ENCODE results near the gene ENTPD1. TPM values are rescaled to one million over a fixed set of nuclear protein-coding genes. Genes with fewer than 3 reads are reported as not detected.
"Not testable (repeated sequence)": the region's sequence is repeated elsewhere in the genome, so short reads cannot be mapped to it uniquely, and the experiment has no call there.

ENTPD1 gene
- total RNA-seq, 2 experiments from 2014 or later, result 150 to 395 TPM

DNA sequence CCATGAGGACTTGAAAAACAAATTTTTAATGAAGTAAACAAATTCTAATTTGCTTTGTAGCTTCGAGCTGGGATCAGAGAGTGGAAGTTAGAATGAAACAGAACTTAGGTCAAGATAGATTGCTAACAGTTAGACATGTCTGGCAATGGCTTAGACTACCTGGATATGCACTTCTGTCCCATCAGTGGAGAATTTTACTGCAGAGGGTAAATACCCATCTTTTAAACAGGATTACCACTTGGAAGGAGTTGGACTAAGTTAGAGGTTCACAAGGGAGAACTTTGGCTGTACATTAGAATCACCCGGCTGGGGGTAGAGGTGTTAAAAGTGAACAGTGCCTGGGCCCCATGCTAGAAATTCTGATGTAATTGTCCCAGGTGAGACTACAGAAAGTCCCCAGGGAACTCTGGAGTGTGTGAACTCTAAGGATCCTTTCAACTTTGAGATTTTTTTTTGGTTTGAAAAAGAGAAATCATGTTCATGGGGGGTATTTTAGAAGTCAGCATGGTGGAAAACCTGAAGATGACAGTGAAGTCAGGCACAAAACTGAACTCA lies 35.5 kb downstream of the ENTPD1 start:
- H3K4me3 Mint-ChIP-seq, result no peak overlapping the region
- DNase-seq (no peak), ATAC-seq (no peak)
- H3K9me3 Mint-ChIP-seq (ENCODE audit: low read depth), result no peaks in the 10 kb centered on the region
- no peaks in the 10 kb centered on the region for H3K27me3 Mint-ChIP-seq
- CTCF ChIA-PET, result interaction anchor here (0.5 to 1.6 kb wide), 2 partner anchors 98 to 99 kb away, joined by 3 to 14 read pairs; partner anchors contain the start of gene TCTN3
- H3K27ac Mint-ChIP-seq, result peak overlapping the region; percentile 97
- peaks cover 88% of the 10 kb centered on the region for H3K4me1 Mint-ChIP-seq
- H3K36me3 Mint-ChIP-seq, result peaks cover 59% of the 10 kb centered on the region

DNA sequence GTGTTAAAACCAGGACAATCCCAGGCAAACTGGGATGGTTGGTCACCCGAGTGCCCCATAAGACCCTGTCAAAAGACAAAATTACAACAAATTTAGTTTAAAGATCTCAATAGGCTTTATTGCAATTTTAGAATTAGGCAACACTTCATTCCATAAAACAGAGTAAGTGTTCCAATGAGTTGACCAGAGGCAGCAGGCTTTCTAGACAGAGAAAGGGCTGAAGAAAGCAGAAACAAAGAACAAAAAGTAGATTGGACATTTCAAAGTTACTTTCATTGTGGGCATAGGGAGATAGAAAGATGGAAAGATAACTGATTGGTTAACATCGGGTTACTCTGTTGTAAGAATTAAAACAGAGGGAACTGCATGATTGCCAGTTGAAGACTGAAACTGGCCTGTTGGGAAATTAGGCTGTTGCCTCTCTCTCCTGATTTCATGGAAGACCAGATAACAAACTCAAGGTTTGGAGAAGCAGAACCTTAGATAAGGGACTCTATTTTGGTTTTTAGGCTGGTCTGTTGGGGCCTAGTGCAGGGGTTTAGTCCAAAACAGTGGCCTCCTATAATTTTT lies 36.3 kb downstream of the ENTPD1 start:
- peaks cover 88% of the 10 kb centered on the region for H3K4me1 Mint-ChIP-seq
- DNase-seq, result no peak

DNA sequence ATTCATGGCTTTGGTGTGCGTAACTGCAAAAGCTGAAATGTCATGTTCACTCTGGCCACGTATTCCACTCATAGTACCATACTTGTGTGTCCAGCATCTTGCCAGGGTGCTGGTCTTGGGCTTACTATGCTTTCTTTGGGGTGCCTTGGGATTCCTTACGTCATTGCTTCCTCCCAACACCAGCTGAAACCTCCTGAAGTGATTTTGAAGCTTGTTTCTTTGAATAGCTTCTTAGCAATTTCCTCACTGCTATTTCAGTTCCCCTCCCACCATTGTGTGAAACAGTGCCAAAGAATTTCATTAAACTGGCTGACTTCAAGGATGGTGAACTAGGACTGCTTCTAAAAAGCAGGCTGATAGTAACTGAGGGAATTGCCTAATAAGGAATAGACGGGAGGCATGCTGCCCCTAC lies 36.9 kb downstream of the ENTPD1 start:
- DNase-seq (no peak), ATAC-seq (no peak)
- no peaks in the 10 kb centered on the region for H3K9me3 Mint-ChIP-seq (ENCODE audit: low read depth)
- CTCF ChIA-PET, result interaction anchor here (0.7 to 1.0 kb wide), 3 partner anchors 32 to 99 kb away, joined by 3 to 5 read pairs (median 3); partner anchors contain the start of gene TCTN3
- peak overlapping the region; percentile 97 for H3K27ac Mint-ChIP-seq
- peaks cover 65% of the 10 kb centered on the region for H3K36me3 Mint-ChIP-seq
- no peaks in the 10 kb centered on the region for H3K27me3 Mint-ChIP-seq
- H3K4me3 Mint-ChIP-seq, result no peak overlapping the region
- H3K4me1 Mint-ChIP-seq, result peaks cover 88% of the 10 kb centered on the region

More for the DNA sequence above, 36.3 kb downstream of the ENTPD1 start:
- Mint-ChIP-seq H3K4me3 (no peak overlapping the region), H3K9me3 (ENCODE audit: low read depth) (no peaks in the 10 kb centered on the region), H3K36me3 (peaks cover 62% of the 10 kb centered on the region), H3K27me3 (no peaks in the 10 kb centered on the region), H3K27ac (peak overlapping the region; percentile 97)
- CTCF ChIA-PET, result interaction anchor here (0.7 to 1.0 kb wide), 3 partner anchors 32 to 99 kb away, joined by 3 to 5 read pairs (median 3); partner anchors contain the start of gene TCTN3
- no peak for ATAC-seq

DNA sequence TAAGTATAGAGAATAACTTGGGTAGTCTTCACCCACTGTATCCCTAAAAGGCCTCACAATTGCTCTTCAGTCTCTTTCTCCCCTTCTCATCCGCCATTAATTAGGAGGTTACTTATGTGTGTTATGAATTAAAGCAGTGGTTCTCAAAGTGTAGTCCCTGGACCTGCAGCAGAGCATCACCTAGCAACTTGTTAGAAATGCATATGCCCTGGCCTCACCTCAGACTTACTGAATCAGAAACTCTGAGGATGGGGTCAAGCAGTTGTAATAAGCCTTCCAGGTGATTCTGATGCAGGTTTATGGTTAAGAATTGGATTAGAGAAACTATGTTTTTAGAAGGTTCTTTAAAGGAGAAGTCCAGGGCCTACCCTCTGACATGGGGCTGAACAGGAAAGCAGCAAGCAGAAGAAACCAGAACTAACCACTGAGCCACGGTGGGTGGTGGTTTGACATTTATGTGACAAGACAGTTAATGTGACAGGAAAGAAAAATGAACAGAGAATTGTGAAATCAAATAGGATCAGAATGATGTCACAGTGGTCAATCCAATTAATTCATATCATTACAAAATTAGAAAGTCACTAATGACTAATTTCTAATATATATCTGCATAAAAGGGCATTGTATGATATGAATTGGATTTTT lies 37.6 kb downstream of the ENTPD1 start:
- DNase-seq, result peak; percentile 93
- H3K4me3 Mint-ChIP-seq, result peak overlapping the region; percentile 4
- no peaks in the 10 kb centered on the region for H3K27me3 Mint-ChIP-seq
- CTCF ChIA-PET, result interaction anchor here (0.7 to 3.3 kb wide), 7 partner anchors 9 to 100 kb away, joined by 3 to 17 read pairs (median 5); partner anchors contain the start of gene TCTN3
- peaks cover 67% of the 10 kb centered on the region for H3K36me3 Mint-ChIP-seq
- no peaks in the 10 kb centered on the region for H3K9me3 Mint-ChIP-seq (ENCODE audit: low read depth)
- H3K27ac Mint-ChIP-seq, result peak overlapping the region; percentile 97
- peak; percentile 62 for ATAC-seq
- H3K4me1 Mint-ChIP-seq, result peaks cover 92% of the 10 kb centered on the region

DNA sequence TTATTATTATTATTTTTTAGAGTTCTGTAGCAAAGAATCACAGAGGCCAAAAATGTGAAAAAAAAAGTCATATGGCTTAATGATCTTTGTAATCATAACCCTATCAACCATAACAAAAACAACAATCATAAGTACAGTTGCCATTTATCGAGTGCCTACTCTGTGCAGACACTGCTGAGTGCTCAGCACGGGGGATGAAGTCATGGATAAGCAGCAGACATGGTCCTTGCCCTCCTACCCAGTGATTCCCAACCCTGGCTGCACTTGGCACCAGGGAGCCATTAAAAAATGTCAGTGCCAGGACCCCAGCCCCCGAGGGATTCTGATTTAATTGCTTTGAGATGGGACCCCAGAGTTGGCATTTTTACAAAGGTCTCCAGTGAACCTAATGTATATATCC lies 38.2 kb downstream of the ENTPD1 start:
- peak overlapping the region; percentile 71 for H3K27ac Mint-ChIP-seq
- no peak for ATAC-seq
- H3K4me3 Mint-ChIP-seq, result no peak overlapping the region
- CTCF ChIA-PET, result interaction anchor here (1.0 to 3.3 kb wide), 5 partner anchors 10 to 100 kb away, joined by 3 to 17 read pairs (median 15); partner anchors contain the start of gene TCTN3
- H3K9me3 Mint-ChIP-seq (ENCODE audit: low read depth), result peaks cover 2% of the 10 kb centered on the region
- H3K4me1 Mint-ChIP-seq, result peaks cover 92% of the 10 kb centered on the region
- peaks cover 67% of the 10 kb centered on the region for H3K36me3 Mint-ChIP-seq
- H3K27me3 Mint-ChIP-seq, result no peaks in the 10 kb centered on the region
- no peak for DNase-seq

DNA sequence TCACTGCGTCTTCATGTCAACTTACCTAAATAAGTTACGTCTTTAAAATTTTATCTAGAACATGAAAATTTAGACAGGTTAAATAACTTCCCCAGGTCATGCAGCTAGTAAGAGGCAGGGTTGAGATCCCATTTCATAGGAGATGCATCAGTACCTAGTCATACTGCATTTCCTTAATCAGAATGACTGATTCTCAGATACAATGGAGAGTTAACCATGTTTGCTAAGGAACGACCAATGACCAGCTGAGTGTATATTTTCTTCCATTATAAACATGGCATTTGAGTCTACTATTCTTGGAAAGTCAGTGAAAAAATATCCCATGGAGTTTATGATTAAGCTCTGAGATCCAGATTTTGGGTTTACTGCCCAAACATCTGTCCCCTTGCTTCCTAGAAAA lies 39.6 kb downstream of the ENTPD1 start:
- ATAC-seq, result no peak
- CTCF ChIA-PET, result interaction anchor here (1.2 to 3.3 kb wide), 5 partner anchors 11 to 102 kb away, joined by 3 to 17 read pairs (median 15); partner anchors contain the start of gene TCTN3
- no peak for DNase-seq
- Mint-ChIP-seq H3K4me1 (peaks cover 97% of the 10 kb centered on the region), H3K27me3 (no peaks in the 10 kb centered on the region), H3K36me3 (peaks cover 74% of the 10 kb centered on the region), H3K9me3 (ENCODE audit: low read depth) (peaks cover 4% of the 10 kb centered on the region), H3K4me3 (no peak overlapping the region), H3K27ac (no peak overlapping the region)

DNA sequence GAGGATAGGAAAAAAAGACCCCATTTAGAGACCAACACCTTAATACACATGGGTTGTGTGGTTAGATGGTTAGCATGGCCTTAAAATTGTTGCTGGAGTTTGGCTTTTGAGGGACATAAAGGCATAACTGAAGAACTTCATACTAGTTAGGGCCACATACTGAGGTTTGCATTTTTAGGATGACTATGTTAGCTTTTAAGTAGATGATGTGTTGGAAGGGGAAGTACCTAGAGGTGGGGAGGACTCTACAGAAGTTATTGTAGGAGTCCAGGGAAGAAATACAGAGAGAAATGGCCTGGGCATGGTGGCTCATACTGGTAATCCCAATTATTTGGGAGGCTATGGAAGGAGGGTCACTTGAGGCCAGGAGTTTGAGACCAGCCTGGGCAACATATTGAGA lies 40.5 kb downstream of the ENTPD1 start:
- ATAC-seq (no peak), DNase-seq (no peak)
- Mint-ChIP-seq H3K4me3 (no peak overlapping the region), H3K27me3 (no peaks in the 10 kb centered on the region), H3K36me3 (peaks cover 72% of the 10 kb centered on the region), H3K9me3 (ENCODE audit: low read depth) (peaks cover 4% of the 10 kb centered on the region), H3K27ac (peak overlapping the region; percentile 76), H3K4me1 (peaks cover 94% of the 10 kb centered on the region)
- CTCF ChIA-PET, result interaction anchor here (1.3 to 4.2 kb wide), 4 partner anchors 9 to 103 kb away, joined by 3 to 31 read pairs (median 16); partner anchors contain the start of gene TCTN3

DNA sequence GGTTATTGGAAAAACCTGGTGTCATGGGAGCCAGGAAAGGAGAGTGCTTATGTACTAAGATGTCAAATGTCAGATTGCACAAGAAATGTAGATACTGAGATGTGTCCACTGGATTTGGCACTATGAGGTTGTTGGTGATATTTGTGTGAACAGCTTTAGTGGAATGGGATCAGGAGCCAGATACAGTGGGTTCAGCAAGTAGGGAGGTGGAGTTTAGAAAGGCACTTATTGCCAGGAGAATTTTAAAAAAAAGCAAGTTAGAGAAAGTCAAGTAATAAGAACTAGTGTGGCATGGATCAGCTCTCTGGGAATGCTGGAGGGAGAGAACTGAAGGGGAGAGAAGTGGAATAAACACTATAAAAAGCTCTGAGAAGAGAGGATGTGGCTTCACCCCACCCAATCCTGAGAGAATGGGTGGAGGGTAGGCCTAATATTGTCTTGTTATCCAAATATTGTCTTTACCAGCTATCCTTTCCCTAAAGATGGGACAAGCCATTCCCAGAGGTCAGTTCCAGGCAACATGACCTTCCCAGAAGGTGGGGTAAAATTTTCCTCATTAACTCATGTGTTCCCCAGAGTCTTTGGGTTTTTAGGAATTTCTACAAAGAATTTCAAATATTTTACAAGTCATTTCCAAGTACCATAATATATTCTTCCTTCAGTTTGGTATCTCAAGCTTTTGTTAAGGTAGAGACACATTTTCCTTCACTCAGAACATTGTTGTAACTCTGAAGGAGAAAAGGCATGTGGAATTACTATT lies 42.3 kb downstream of the ENTPD1 start:
- CTCF ChIA-PET, result interaction anchor here (1.1 to 4.2 kb wide), 4 partner anchors 11 to 104 kb away, joined by 3 to 31 read pairs (median 8); partner anchors contain the start of gene TCTN3
- no peaks in the 10 kb centered on the region for H3K27me3 Mint-ChIP-seq

DNA sequence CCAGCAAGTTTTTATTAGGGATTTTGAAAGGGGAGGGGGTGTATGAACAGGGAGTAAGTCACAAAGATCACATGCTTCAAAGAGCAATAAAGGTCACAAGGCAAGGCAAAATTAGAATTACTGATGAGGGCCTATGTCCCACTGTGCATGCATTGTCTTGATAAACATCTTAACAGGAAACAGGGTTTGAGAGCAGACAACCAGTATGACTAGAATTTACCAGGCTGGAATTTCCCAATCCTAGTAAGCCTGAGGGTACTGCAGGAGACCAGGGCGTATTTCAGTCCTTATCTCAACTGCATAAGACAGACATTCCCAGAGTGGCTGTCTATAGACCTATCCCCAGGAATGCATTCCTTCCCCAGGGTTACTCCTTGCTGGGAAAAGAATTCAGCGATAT lies 44.3 kb downstream of the ENTPD1 start:
- H3K4me3 Mint-ChIP-seq, result peak overlapping the region; percentile 44
- CTCF ChIA-PET, result interaction anchor here (2.9 to 4.2 kb wide), 2 partner anchors 31 to 106 kb away, joined by 12 to 31 read pairs; partner anchors contain the start of gene TCTN3
- not testable (repeated sequence) for H3K27me3 Mint-ChIP-seq

More for the DNA sequence above, 42.3 kb downstream of the ENTPD1 start:
- H3K4me1 Mint-ChIP-seq, result peaks cover 89% of the 10 kb centered on the region
- peak overlapping the region; percentile 67 for H3K27ac Mint-ChIP-seq
- peaks cover 4% of the 10 kb centered on the region for H3K9me3 Mint-ChIP-seq (ENCODE audit: low read depth)
- ATAC-seq (no peak), DNase-seq (no peak)
- H3K4me3 Mint-ChIP-seq, result no peak overlapping the region
- H3K36me3 Mint-ChIP-seq, result peaks cover 79% of the 10 kb centered on the region

DNA sequence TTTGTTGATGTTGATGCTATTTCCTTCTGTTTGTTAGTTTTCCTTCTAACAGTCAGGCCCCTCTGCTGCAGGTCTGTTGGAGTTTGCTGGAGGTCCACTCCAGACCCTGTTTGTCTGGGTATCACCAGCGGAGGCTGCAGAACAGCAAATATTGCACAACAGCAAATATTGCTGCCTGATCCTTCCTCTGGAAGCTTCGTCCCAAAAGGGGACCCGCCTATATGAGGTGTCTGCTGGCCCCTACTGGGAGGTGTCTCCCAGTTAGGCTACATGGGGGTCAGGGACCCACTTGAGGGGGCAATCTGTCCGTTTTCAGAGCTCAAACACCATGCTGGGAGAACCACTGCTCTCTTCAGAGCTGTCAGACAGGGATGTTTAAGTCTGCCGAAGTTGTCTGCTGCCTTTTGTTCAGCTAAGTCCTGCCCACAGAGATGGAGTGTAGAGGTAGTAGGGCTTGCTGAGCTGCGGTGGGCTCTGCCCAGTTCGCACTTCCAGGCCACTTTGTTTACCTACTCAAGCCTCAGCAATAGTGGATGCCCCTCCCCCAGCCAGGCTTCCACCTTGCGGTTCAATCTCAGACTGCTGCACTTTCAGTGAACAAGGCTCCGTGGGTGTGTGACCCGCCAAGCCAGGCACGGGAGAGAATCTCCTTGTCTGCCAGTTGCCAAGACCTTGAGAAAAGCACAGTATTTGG lies 50.9 kb downstream of the ENTPD1 start:
- H3K27me3 Mint-ChIP-seq; ATAC-seq; H3K27ac Mint-ChIP-seq; DNase-seq; H3K4me3 Mint-ChIP-seq; H3K9me3 Mint-ChIP-seq (ENCODE audit: low read depth): not testable (repeated sequence)
- CTCF ChIA-PET, result interaction anchor here (1.0 to 4.5 kb wide), 3 partner anchors 15 to 113 kb away, joined by 3 to 18 read pairs (median 4); partner anchors contain the start of gene TCTN3
- peaks cover 63% of the 10 kb centered on the region for H3K4me1 Mint-ChIP-seq
- peaks cover 69% of the 10 kb centered on the region for H3K36me3 Mint-ChIP-seq

More for the DNA sequence above, 44.3 kb downstream of the ENTPD1 start:
- DNase-seq; H3K9me3 Mint-ChIP-seq (ENCODE audit: low read depth); ATAC-seq: not testable (repeated sequence)
- peaks cover 90% of the 10 kb centered on the region for H3K4me1 Mint-ChIP-seq
- peak overlapping the region; percentile 85 for H3K27ac Mint-ChIP-seq
- H3K36me3 Mint-ChIP-seq, result peaks cover 83% of the 10 kb centered on the region

DNA sequence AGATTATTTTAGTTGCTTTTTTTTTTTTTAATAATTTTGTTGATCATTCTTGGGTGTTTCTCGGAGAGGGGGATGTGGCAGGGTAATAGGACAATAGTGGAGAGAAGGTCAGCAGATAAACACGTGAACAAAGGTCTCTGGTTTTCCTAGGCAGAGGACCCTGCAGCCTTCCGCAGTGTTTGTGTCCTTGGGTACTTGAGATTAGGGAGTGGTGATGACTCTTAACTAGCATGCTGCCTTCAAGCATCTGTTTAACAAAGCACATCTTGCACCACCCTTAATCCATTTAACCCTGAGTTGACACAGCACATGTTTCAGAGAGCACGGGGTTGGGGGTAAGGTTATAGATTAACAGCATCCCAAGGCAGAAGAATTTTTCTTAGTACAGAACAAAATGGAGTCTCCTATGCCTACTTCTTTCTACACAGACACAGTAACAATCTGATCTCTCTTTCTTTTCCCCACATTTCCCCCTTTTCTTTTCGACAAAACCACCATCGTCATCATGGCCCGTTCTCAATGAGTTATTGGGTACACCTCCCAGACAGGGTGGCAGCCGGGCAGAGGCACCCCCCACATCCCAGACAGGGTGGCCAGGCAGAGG lies 52.8 kb downstream of the ENTPD1 start:
- DNase-seq; H3K4me3 Mint-ChIP-seq; H3K9me3 Mint-ChIP-seq (ENCODE audit: low read depth); H3K27me3 Mint-ChIP-seq; CTCF ChIA-PET; ATAC-seq; H3K27ac Mint-ChIP-seq: not testable (repeated sequence)
- H3K4me1 Mint-ChIP-seq, result peaks cover 58% of the 10 kb centered on the region
- H3K36me3 Mint-ChIP-seq, result peaks cover 61% of the 10 kb centered on the region

Data from activated CD8-positive, alpha-beta memory T cell treated with anti-CD3 and anti-CD28 coated beads, Interleukin-2, amount 10 ng/mL, durations not matched to agents 7 days and 5 days (primary cell).